ENCODE results near the gene LRPAP1. TPM values are rescaled to one million over a fixed set of nuclear protein-coding genes. Genes with fewer than 3 reads are reported as not detected.
"Not testable (repeated sequence)": the region's sequence is repeated elsewhere in the genome, so short reads cannot be mapped to it uniquely, and the experiment has no call there.

LRPAP1 gene
- total and polyA plus RNA-seq, 2 donors = 52.5 to 67.7 TPM

- H3K27me3 ChIP-seq (ENCODE audit: control insufficient read depth in 2 of 2, insufficient read depth in 1 of 2, low read length in 1 of 2); H3K27ac ChIP-seq (ENCODE audit: low read depth in 1 of 2, low read length in 1 of 2); H3K4me3 ChIP-seq (ENCODE audit: low read length in 2 of 2); H3K9me3 ChIP-seq (ENCODE audit: control insufficient read depth in 2 of 2, insufficient read depth in 1 of 2, low read length in 1 of 2); DNase-seq (ENCODE audit: low read depth in 6 of 9, low spot score in 9 of 9); H3K36me3 ChIP-seq (ENCODE audit: control insufficient read depth in 2 of 2, insufficient read depth in 2 of 2, low read length in 1 of 2); H3K4me1 ChIP-seq (ENCODE audit: control insufficient read depth in 2 of 2, insufficient read depth in 2 of 2, low read length in 2 of 2): not testable (repeated sequence)
- 62% methylated on average over 11 of the region's 12 CpGs for WGBS
These were observed 34.1 kb upstream of the LRPAP1 start for GRCh38 chr4:3566301-3566700.

- H3K27ac ChIP-seq (ENCODE audit: low read depth in 1 of 2, low read length in 1 of 2); H3K4me1 ChIP-seq (ENCODE audit: control insufficient read depth in 2 of 2, insufficient read depth in 2 of 2, low read length in 2 of 2); H3K36me3 ChIP-seq (ENCODE audit: control insufficient read depth in 2 of 2, insufficient read depth in 2 of 2, low read length in 1 of 2); H3K9me3 ChIP-seq (ENCODE audit: control insufficient read depth in 2 of 2, insufficient read depth in 1 of 2, low read length in 1 of 2); H3K4me3 ChIP-seq (ENCODE audit: low read length in 2 of 2); DNase-seq (ENCODE audit: low read depth in 6 of 9, low spot score in 9 of 9); H3K27me3 ChIP-seq (ENCODE audit: control insufficient read depth in 2 of 2, insufficient read depth in 1 of 2, low read length in 1 of 2): not testable (repeated sequence)
- WGBS = 96% methylated on average over 31 of the region's 31 CpGs
These were observed 32.7 kb upstream of the LRPAP1 start for GRCh38 chr4:3564948-3565347.

GRCh38 chr4:3563403-3563802 lies 31.2 kb upstream of the LRPAP1 start:
- DNase-seq (ENCODE audit: low read depth in 6 of 9, low spot score in 9 of 9) = no peak
- Histone ChIP-seq H3K36me3 (ENCODE audit: control insufficient read depth in 2 of 2, insufficient read depth in 2 of 2, low read length in 1 of 2) (no peaks in the 10 kb centered on the region), H3K4me1 (ENCODE audit: control insufficient read depth in 2 of 2, insufficient read depth in 2 of 2, low read length in 2 of 2) (no peaks in the 10 kb centered on the region), H3K4me3 (ENCODE audit: low read length in 2 of 2) (no peak overlapping the region), H3K27ac (ENCODE audit: low read depth in 1 of 2, low read length in 1 of 2) (no peak overlapping the region), H3K27me3 (ENCODE audit: control insufficient read depth in 2 of 2, insufficient read depth in 1 of 2, low read length in 1 of 2) (no peaks in the 10 kb centered on the region), H3K9me3 (ENCODE audit: control insufficient read depth in 2 of 2, insufficient read depth in 1 of 2, low read length in 1 of 2) (no peaks in the 10 kb centered on the region)
- WGBS = 95% methylated on average over 24 of the region's 24 CpGs

- H3K27me3 ChIP-seq (ENCODE audit: control insufficient read depth in 2 of 2, insufficient read depth in 1 of 2, low read length in 1 of 2); H3K27ac ChIP-seq (ENCODE audit: low read depth in 1 of 2, low read length in 1 of 2); DNase-seq (ENCODE audit: low read depth in 6 of 9, low spot score in 9 of 9); H3K9me3 ChIP-seq (ENCODE audit: control insufficient read depth in 2 of 2, insufficient read depth in 1 of 2, low read length in 1 of 2); H3K4me3 ChIP-seq (ENCODE audit: low read length in 2 of 2); H3K36me3 ChIP-seq (ENCODE audit: control insufficient read depth in 2 of 2, insufficient read depth in 2 of 2, low read length in 1 of 2); H3K4me1 ChIP-seq (ENCODE audit: control insufficient read depth in 2 of 2, insufficient read depth in 2 of 2, low read length in 2 of 2): not testable (repeated sequence)
- WGBS = 92% methylated on average over 7 of the region's 8 CpGs
These were observed 29.9 kb upstream of the LRPAP1 start for GRCh38 chr4:3562127-3562526.

GRCh38 chr4:3560465-3560864 lies 28.2 kb upstream of the LRPAP1 start:
- not testable (repeated sequence) for H3K4me3 ChIP-seq (ENCODE audit: low read length in 2 of 2); H3K27me3 ChIP-seq (ENCODE audit: control insufficient read depth in 2 of 2, insufficient read depth in 1 of 2, low read length in 1 of 2); H3K4me1 ChIP-seq (ENCODE audit: control insufficient read depth in 2 of 2, insufficient read depth in 2 of 2, low read length in 2 of 2); H3K9me3 ChIP-seq (ENCODE audit: control insufficient read depth in 2 of 2, insufficient read depth in 1 of 2, low read length in 1 of 2); H3K27ac ChIP-seq (ENCODE audit: low read depth in 1 of 2, low read length in 1 of 2); DNase-seq (ENCODE audit: low read depth in 6 of 9, low spot score in 9 of 9); H3K36me3 ChIP-seq (ENCODE audit: control insufficient read depth in 2 of 2, insufficient read depth in 2 of 2, low read length in 1 of 2)
- WGBS = 83% methylated on average over 1 of the region's 1 CpG

GRCh38 chr4:3559381-3560290 lies 27.4 kb upstream of the LRPAP1 start:
- not testable (repeated sequence) for H3K4me1 ChIP-seq (ENCODE audit: control insufficient read depth in 2 of 2, insufficient read depth in 2 of 2, low read length in 2 of 2); DNase-seq (ENCODE audit: low read depth in 6 of 9, low spot score in 9 of 9); H3K27ac ChIP-seq (ENCODE audit: low read depth in 1 of 2, low read length in 1 of 2); H3K27me3 ChIP-seq (ENCODE audit: control insufficient read depth in 2 of 2, insufficient read depth in 1 of 2, low read length in 1 of 2); H3K36me3 ChIP-seq (ENCODE audit: control insufficient read depth in 2 of 2, insufficient read depth in 2 of 2, low read length in 1 of 2); H3K9me3 ChIP-seq (ENCODE audit: control insufficient read depth in 2 of 2, insufficient read depth in 1 of 2, low read length in 1 of 2); H3K4me3 ChIP-seq (ENCODE audit: low read length in 2 of 2)
- WGBS = 83% methylated on average over 13 of the region's 13 CpGs

GRCh38 chr4:3558514-3558836 lies 26.3 kb upstream of the LRPAP1 start:
- H3K27ac ChIP-seq (ENCODE audit: low read depth in 1 of 2, low read length in 1 of 2); H3K4me3 ChIP-seq (ENCODE audit: low read length in 2 of 2); H3K4me1 ChIP-seq (ENCODE audit: control insufficient read depth in 2 of 2, insufficient read depth in 2 of 2, low read length in 2 of 2); H3K9me3 ChIP-seq (ENCODE audit: control insufficient read depth in 2 of 2, insufficient read depth in 1 of 2, low read length in 1 of 2); DNase-seq (ENCODE audit: low read depth in 6 of 9, low spot score in 9 of 9); H3K36me3 ChIP-seq (ENCODE audit: control insufficient read depth in 2 of 2, insufficient read depth in 2 of 2, low read length in 1 of 2); H3K27me3 ChIP-seq (ENCODE audit: control insufficient read depth in 2 of 2, insufficient read depth in 1 of 2, low read length in 1 of 2): not testable (repeated sequence)
- 85% methylated on average over 7 of the region's 7 CpGs for WGBS

- not testable (repeated sequence) for H3K4me1 ChIP-seq (ENCODE audit: control insufficient read depth in 2 of 2, insufficient read depth in 2 of 2, low read length in 2 of 2); DNase-seq (ENCODE audit: low read depth in 6 of 9, low spot score in 9 of 9); H3K27ac ChIP-seq (ENCODE audit: low read depth in 1 of 2, low read length in 1 of 2); H3K36me3 ChIP-seq (ENCODE audit: control insufficient read depth in 2 of 2, insufficient read depth in 2 of 2, low read length in 1 of 2); H3K9me3 ChIP-seq (ENCODE audit: control insufficient read depth in 2 of 2, insufficient read depth in 1 of 2, low read length in 1 of 2); H3K4me3 ChIP-seq (ENCODE audit: low read length in 2 of 2); H3K27me3 ChIP-seq (ENCODE audit: control insufficient read depth in 2 of 2, insufficient read depth in 1 of 2, low read length in 1 of 2)
- WGBS = 89% methylated on average over 17 of the region's 17 CpGs
These were observed 25.7 kb upstream of the LRPAP1 start for GRCh38 chr4:3557676-3558513.

- H3K27ac ChIP-seq (ENCODE audit: low read depth in 1 of 2, low read length in 1 of 2); DNase-seq (ENCODE audit: low read depth in 6 of 9, low spot score in 9 of 9); H3K4me1 ChIP-seq (ENCODE audit: control insufficient read depth in 2 of 2, insufficient read depth in 2 of 2, low read length in 2 of 2); H3K27me3 ChIP-seq (ENCODE audit: control insufficient read depth in 2 of 2, insufficient read depth in 1 of 2, low read length in 1 of 2); H3K9me3 ChIP-seq (ENCODE audit: control insufficient read depth in 2 of 2, insufficient read depth in 1 of 2, low read length in 1 of 2); H3K4me3 ChIP-seq (ENCODE audit: low read length in 2 of 2); H3K36me3 ChIP-seq (ENCODE audit: control insufficient read depth in 2 of 2, insufficient read depth in 2 of 2, low read length in 1 of 2): not testable (repeated sequence)
- WGBS = 55% methylated on average over 9 of the region's 9 CpGs
These were observed 24.9 kb upstream of the LRPAP1 start for GRCh38 chr4:3557088-3557492.

Measured in thymus (tissue), 11 donors.